CD4-positive, alpha-beta T cell (primary cell): ENCODE measurements around the gene POC1B. TPM values are rescaled to one million over a fixed set of nuclear protein-coding genes. Genes with fewer than 3 reads are reported as not detected.
A peak's percentile ranks its signal among the peaks of the same experiment; 100 is the strongest.

Experiments
- ATAC-seq: fragments of 200-7000 bp; cut with Tn5 transposase; one replicate; pipeline ENCODE4 v1.10.0; 2022; ENCODE audit warnings: mild to moderate bottlenecking; ENCODE audit not compliant: poor library complexity
- CTCF ChIA-PET: fragments of 350-600 bp; sonication (Branson Sonifier 250); formaldehyde crosslinking; loops from one replicate; lab custom pipeline; 2021; ENCODE audit warnings: antibody characterized with exemption, inconsistent platforms; lab: Charles Lee
- POLR2A ChIA-PET: fragments of 350-600 bp; sonication (Branson Sonifier 250); formaldehyde crosslinking; loops from one replicate; lab custom pipeline; 2021; ENCODE audit warnings: antibody characterized with exemption, inconsistent platforms; lab: Charles Lee
- DNase-seq, 14 experiments: peaks; one replicate each; pipeline ENCODE4 v3.0.0-alpha.2; 2013 to 2020; ENCODE audit warnings: mixed read lengths in 2 of 14
- H3K27ac ChIP-seq, 2 donors: one replicate each; pipeline versions ENCODE4 v1.5.1 to v1.7.0; 2013; ENCODE audit warnings: low read length in 2 of 2, low read depth in 1 of 2, mild to moderate bottlenecking in 1 of 2
- H3K27me3 ChIP-seq, 2 experiments: 1 replicate in 1 of 2; 2 replicates in 1 of 2; pipeline versions ENCODE4 v1.6.1 to v1.7.0; 2013; ENCODE audit warnings: low read length in 2 of 2, control low read depth in 1 of 2, mild to moderate bottlenecking in 1 of 2, moderate library complexity in 1 of 2; ENCODE audit not compliant: insufficient read depth in 2 of 2, control insufficient read depth in 1 of 2
- H3K36me3 ChIP-seq: one replicate; pipeline ENCODE4 v1.6.1; 2013; ENCODE audit warnings: low read length, control low read depth; ENCODE audit not compliant: insufficient read depth
- H3K4me1 ChIP-seq: one replicate; pipeline ENCODE4 v1.6.1; 2013; ENCODE audit warnings: low read length, control low read depth; ENCODE audit not compliant: insufficient read depth
- H3K4me3 ChIP-seq: one replicate; pipeline ENCODE4 v1.5.1; 2013; ENCODE audit warnings: mild to moderate bottlenecking, low read length, moderate library complexity
- H3K9me3 ChIP-seq, 2 experiments: 1 replicate in 1 of 2; 2 replicates in 1 of 2; pipeline versions ENCODE4 v1.6.1 to v1.7.0; 2013; ENCODE audit warnings: low read length in 2 of 2, mild to moderate bottlenecking in 2 of 2, control low read depth in 1 of 2, moderate library complexity in 1 of 2; ENCODE audit not compliant: control insufficient read depth in 1 of 2, insufficient read depth in 1 of 2
- H3K27ac Mint-ChIP-seq: one replicate; pipeline ENCODE4 v1.8.0; 2020; ENCODE audit warnings: mixed read lengths
- H3K27me3 Mint-ChIP-seq: one replicate; pipeline ENCODE4 v1.8.0; 2021; ENCODE audit warnings: mixed read lengths
- H3K36me3 Mint-ChIP-seq: one replicate; pipeline ENCODE4 v1.8.0; 2021; ENCODE audit warnings: low read depth, mixed read lengths
- H3K4me1 Mint-ChIP-seq: one replicate; pipeline ENCODE4 v1.8.0; 2021; ENCODE audit warnings: low read depth, mixed read lengths
- H3K4me3 Mint-ChIP-seq: one replicate; pipeline ENCODE4 v1.8.0; 2020; ENCODE audit warnings: mild to moderate bottlenecking, mixed read lengths
- H3K9me3 Mint-ChIP-seq: one replicate; pipeline ENCODE4 v1.8.0; 2020; ENCODE audit warnings: mixed read lengths
- CTCF ChIP-seq: fragments of 200-600 bp; IDR thresholded peaks from one replicate; pipeline ENCODE4 v1.8.0; 2022; ENCODE audit warnings: antibody characterized with exemption, mild to moderate bottlenecking
- intact Hi-C, 2 experiments: fragments of 100-400 bp; cut with DNase I in 1 of 2; cut with micrococcal nuclease in 1 of 2; formaldehyde crosslinking; loops; one replicate each; pipeline versions ENCODE4 v1.15.1 to v1.9.0; 2023 to 2025; cut with DNase I, micrococcal nuclease
- total RNA-seq, 174 experiments: library from RNA in 2 of 174; stranded (reverse) in 2 of 174; gene quantifications; one replicate each; pipeline ENCODE4 v1.2.3 and lab custom pipeline; 2021 to 2026

Gene POC1B
- total RNA-seq, 2 experiments from 2014 or later: 14.9 to 16.2 TPM

GRCh38 chr12:89401433-89402058 is 124.3 kb downstream of the POC1B start:
- no peak for DNase-seq
- CTCF ChIA-PET: no interaction called here
- Histone ChIP-seq H3K9me3 (no peaks in the 10 kb centered on the region), H3K27ac (no peak overlapping the region), H3K4me1 (peaks cover 9% of the 10 kb centered on the region), H3K4me3 (no peak overlapping the region), H3K27me3 (no peaks in the 10 kb centered on the region), H3K36me3 (no peaks in the 10 kb centered on the region)
- no peak for TF ChIP-seq CTCF
- POLR2A ChIA-PET: no interaction called here
- no peaks in the 10 kb centered on the region for H3K36me3 Mint-ChIP-seq
- intact Hi-C loops: no loop called here
- no peaks in the 10 kb centered on the region for H3K9me3 Mint-ChIP-seq
- H3K27me3 Mint-ChIP-seq: no peaks in the 10 kb centered on the region
- no peak overlapping the region for H3K4me3 Mint-ChIP-seq
- peak overlapping the region; percentile 59 for H3K27ac Mint-ChIP-seq
- no peak for ATAC-seq
- peaks cover 20% of the 10 kb centered on the region for H3K4me1 Mint-ChIP-seq

GRCh38 chr12:89400415-89400814 is 125.4 kb downstream of the POC1B start:
- Histone ChIP-seq H3K4me1 (peaks cover 9% of the 10 kb centered on the region), H3K27me3 (no peaks in the 10 kb centered on the region), H3K4me3 (no peak overlapping the region), H3K27ac (no peak overlapping the region), H3K36me3 (no peaks in the 10 kb centered on the region), H3K9me3 (no peaks in the 10 kb centered on the region)
- H3K27ac Mint-ChIP-seq: peak overlapping the region; percentile 28
- TF ChIP-seq CTCF: no peak
- ATAC-seq (no peak), DNase-seq (no peak)
- H3K9me3 Mint-ChIP-seq: no peaks in the 10 kb centered on the region
- no peak overlapping the region for H3K4me3 Mint-ChIP-seq
- POLR2A ChIA-PET: no interaction called here
- CTCF ChIA-PET: no interaction called here
- intact Hi-C loops: no loop called here
- H3K4me1 Mint-ChIP-seq: peaks cover 20% of the 10 kb centered on the region
- H3K36me3 Mint-ChIP-seq: no peaks in the 10 kb centered on the region
- H3K27me3 Mint-ChIP-seq: no peaks in the 10 kb centered on the region

- Mint-ChIP-seq H3K27me3 (no peaks in the 10 kb centered on the region), H3K4me1 (peaks cover 23% of the 10 kb centered on the region), H3K4me3 (no peak overlapping the region), H3K9me3 (no peaks in the 10 kb centered on the region), H3K27ac (no peak overlapping the region), H3K36me3 (no peaks in the 10 kb centered on the region)
- POLR2A ChIA-PET: no interaction called here
- DNase-seq (no peak), ATAC-seq (no peak)
- H3K36me3 ChIP-seq: no peaks in the 10 kb centered on the region
- peaks cover 9% of the 10 kb centered on the region for H3K4me1 ChIP-seq
- intact Hi-C loops: no loop called here
- no peaks in the 10 kb centered on the region for H3K9me3 ChIP-seq
- H3K4me3 ChIP-seq: no peak overlapping the region
- H3K27ac ChIP-seq: no peak overlapping the region
- no peak for TF ChIP-seq CTCF
- CTCF ChIA-PET: no interaction called here
- no peaks in the 10 kb centered on the region for H3K27me3 ChIP-seq
Observed at GRCh38 chr12:89395712-89396111, 130.1 kb downstream of the POC1B start.
